Mesenchymal stem cell (in vitro differentiated cells and primary cell): ENCODE measurements around the gene IDH2.
A peak's percentile ranks its signal among the peaks of the same experiment; 100 is the strongest.

Experiments used
- DNase-seq: peaks from one replicate; pipeline ENCODE4 v3.0.0-alpha.2; 2013
- H2AFZ ChIP-seq: one replicate; pipeline ENCODE4 v1.6.1; 2013; ENCODE audit warnings: low read depth, mild to moderate bottlenecking, control low read depth, inconsistent platforms, low read length, moderate library complexity
- H2AK5ac ChIP-seq: 2 replicates; pipeline ENCODE4 v1.6.1; 2013; ENCODE audit warnings: low read length, moderate library complexity, mild to moderate bottlenecking, inconsistent platforms; ENCODE audit not compliant: severe bottlenecking
- H2BK120ac ChIP-seq: one replicate; pipeline ENCODE4 v1.6.1; 2013; ENCODE audit warnings: low read depth, mild to moderate bottlenecking, inconsistent platforms, low read length, moderate library complexity
- H2BK12ac ChIP-seq, 2 experiments: one replicate each; pipeline ENCODE4 v1.6.1; 2013; ENCODE audit warnings: inconsistent platforms in 2 of 2, low read length in 2 of 2, mild to moderate bottlenecking in 2 of 2, moderate library complexity in 2 of 2, control low read depth in 1 of 2
- H2BK15ac ChIP-seq: one replicate; pipeline ENCODE4 v1.6.1; 2013; ENCODE audit warnings: mild to moderate bottlenecking, low read depth, inconsistent platforms; ENCODE audit not compliant: poor library complexity, severe bottlenecking
- H2BK5ac ChIP-seq: 2 replicates; pipeline ENCODE4 v1.6.1; 2013; ENCODE audit warnings: low read depth, mild to moderate bottlenecking, low read length, control low read depth, inconsistent platforms; ENCODE audit not compliant: poor library complexity, severe bottlenecking
- H3K14ac ChIP-seq, 2 experiments: one replicate each; pipeline ENCODE4 v1.6.1; 2013; ENCODE audit warnings: inconsistent platforms in 2 of 2, low read length in 2 of 2, control low read depth in 1 of 2, mild to moderate bottlenecking in 1 of 2, moderate library complexity in 1 of 2
- H3K18ac ChIP-seq, 2 experiments: one replicate each; pipeline ENCODE4 v1.6.1; 2013; ENCODE audit warnings: inconsistent platforms in 2 of 2, low read length in 2 of 2, control low read depth in 1 of 2, low read depth in 1 of 2, mild to moderate bottlenecking in 1 of 2
- H3K23ac ChIP-seq, 2 experiments: one replicate each; pipeline ENCODE4 v1.6.1; 2013; ENCODE audit warnings: inconsistent platforms in 2 of 2, low read length in 2 of 2, mild to moderate bottlenecking in 2 of 2, moderate library complexity in 2 of 2, control low read depth in 1 of 2
- H3K27ac ChIP-seq: 2 replicates; pipeline ENCODE4 v1.5.1; 2013; ENCODE audit warnings: mild to moderate bottlenecking, moderate library complexity, low read length, control low read depth, inconsistent platforms; ENCODE audit not compliant: poor library complexity, severe bottlenecking
- H3K27me3 ChIP-seq, 2 experiments: 2 replicates each; pipeline versions ENCODE4 v1.6.1 to v1.7.0; 2013; ENCODE audit warnings: low read length in 2 of 2, mild to moderate bottlenecking in 2 of 2, moderate library complexity in 2 of 2, control low read depth in 1 of 2, inconsistent platforms in 1 of 2; ENCODE audit not compliant: control insufficient read depth in 1 of 2, insufficient read depth in 1 of 2
- H3K36me3 ChIP-seq, 2 experiments: 2 replicates each; pipeline versions ENCODE4 v1.6.1 to v1.7.0; 2013; ENCODE audit warnings: low read length in 2 of 2, control low read depth in 1 of 2, inconsistent platforms in 1 of 2, low read depth in 1 of 2, mild to moderate bottlenecking in 1 of 2; ENCODE audit not compliant: insufficient read depth in 2 of 2, control insufficient read depth in 1 of 2
- H3K4ac ChIP-seq, 2 experiments: one replicate each; pipeline ENCODE4 v1.6.1; 2013; ENCODE audit warnings: inconsistent platforms in 2 of 2, low read length in 2 of 2, mild to moderate bottlenecking in 2 of 2, moderate library complexity in 2 of 2, control low read depth in 1 of 2, low read depth in 1 of 2
- H3K4me1 ChIP-seq: 2 replicates; pipeline ENCODE4 v1.6.1; 2013; ENCODE audit warnings: low read depth, low read length, control low read depth; ENCODE audit not compliant: control insufficient read depth, insufficient read depth
- H3K4me2 ChIP-seq: 2 replicates; pipeline ENCODE4 v1.6.1; 2013; ENCODE audit warnings: low read length, mild to moderate bottlenecking, inconsistent platforms; ENCODE audit not compliant: poor library complexity, severe bottlenecking
- H3K4me3 ChIP-seq, 2 experiments: 2 replicates each; pipeline versions ENCODE4 v1.5.1 to v1.7.0; 2013; ENCODE audit warnings: low read length in 2 of 2, mild to moderate bottlenecking in 2 of 2, control low read depth in 1 of 2, low read depth in 1 of 2; ENCODE audit not compliant: insufficient read depth in 1 of 2
- H3K79me1 ChIP-seq: replicated peaks from 2 replicates; pipeline ENCODE4 v1.6.1; 2013; ENCODE audit warnings: mild to moderate bottlenecking, control low read depth, low read length, inconsistent platforms; ENCODE audit not compliant: poor library complexity, severe bottlenecking
- H3K9ac ChIP-seq: 2 replicates; pipeline ENCODE4 v1.7.0; 2013; ENCODE audit warnings: mild to moderate bottlenecking, low read length, moderate library complexity
- H3K9me3 ChIP-seq: 2 replicates; pipeline ENCODE4 v1.7.0; 2013; ENCODE audit warnings: mild to moderate bottlenecking, low read length; ENCODE audit not compliant: control insufficient read depth
- H4K8ac ChIP-seq: one replicate; pipeline ENCODE4 v1.6.1; 2013; ENCODE audit warnings: inconsistent platforms, mild to moderate bottlenecking, low read length, moderate library complexity
- H4K91ac ChIP-seq: one replicate; pipeline ENCODE4 v1.6.1; 2013; ENCODE audit warnings: mild to moderate bottlenecking, low read length, inconsistent platforms
- WGBS: methylation state at CpG from one replicate; pipeline ENCODE4 v1.1.7; 2013; ENCODE audit warnings: mixed read lengths; 5-methylcytosine and 5-hydroxymethylcytosine counted together

The IDH2 gene

DNA sequence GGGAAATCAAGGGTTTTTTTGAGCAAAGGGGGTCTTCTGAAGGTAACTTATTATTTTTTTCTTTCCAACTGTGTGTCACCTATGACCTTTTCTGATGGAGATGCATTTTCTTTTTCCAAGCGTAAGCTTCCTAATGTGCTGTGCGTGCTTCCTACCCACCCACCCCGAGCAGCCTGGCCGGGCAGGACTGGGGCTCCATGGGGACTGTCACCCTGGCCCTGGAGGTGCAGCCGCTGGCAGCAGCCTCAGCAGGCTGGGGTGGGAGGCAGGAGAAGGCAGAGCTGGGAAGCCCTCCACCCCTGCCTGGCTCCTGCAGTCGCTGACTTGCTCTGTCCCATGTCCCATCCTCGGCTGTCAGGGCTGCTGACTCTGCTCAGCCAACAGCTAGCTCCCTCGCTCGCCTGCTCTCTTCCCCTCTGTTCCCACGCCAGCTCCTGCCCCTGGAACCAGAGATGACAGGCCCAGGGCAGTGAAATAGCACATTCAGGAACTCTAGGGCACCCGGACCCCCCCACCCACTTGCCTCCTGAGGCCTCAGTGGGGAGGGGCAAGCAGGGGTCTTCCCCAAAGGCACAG, 21.4 kb downstream of the IDH2 start:
- Histone ChIP-seq H3K4me2 (no peak overlapping the region), H3K9me3 (no peaks in the 10 kb centered on the region), H3K9ac (no peak overlapping the region), H3K4me3 (no peak overlapping the region), H3K36me3 (peaks cover 72 to 73% of the 10 kb centered on the region in 2 experiments), H3K4me1 (peaks cover 12% of the 10 kb centered on the region), H2BK12ac (no peak overlapping the region), H2BK120ac (no peak overlapping the region), H4K8ac (peak overlapping the region; percentile 28), H3K18ac (no peak overlapping the region), H2AFZ (no peak overlapping the region), H2BK15ac (no peak overlapping the region), H3K14ac (no peak overlapping the region), H3K27me3 (no peaks in the 10 kb centered on the region), H3K4ac (no peak overlapping the region), H3K23ac (no peak overlapping the region), H3K79me1 (peaks cover 27% of the 10 kb centered on the region), H4K91ac (no peak overlapping the region), H2AK5ac (no peak overlapping the region), H2BK5ac (no peak overlapping the region), H3K27ac (no peak overlapping the region)
- no peak for DNase-seq
- WGBS: 83% methylated on average over 11 of the region's 11 CpGs

DNA sequence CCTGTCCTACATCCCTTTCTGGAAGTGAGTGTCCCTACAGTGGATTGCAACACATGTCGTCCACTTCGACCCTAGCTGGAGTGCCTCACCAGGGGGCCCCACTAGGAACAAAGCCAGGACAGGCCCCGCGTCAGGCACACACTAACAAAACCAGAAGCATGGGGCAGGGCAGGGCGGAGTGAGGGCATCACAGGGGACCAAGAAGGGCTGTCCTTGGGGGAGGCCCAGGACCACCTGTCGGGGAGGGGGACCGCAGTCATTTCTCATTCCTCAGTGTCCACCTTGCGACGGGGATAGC, 21.9 kb downstream of the IDH2 start:
- 85% methylated on average over 9 of the region's 9 CpGs for WGBS
- Histone ChIP-seq H3K4me2 (no peak overlapping the region), H3K9me3 (no peaks in the 10 kb centered on the region)

DNA sequence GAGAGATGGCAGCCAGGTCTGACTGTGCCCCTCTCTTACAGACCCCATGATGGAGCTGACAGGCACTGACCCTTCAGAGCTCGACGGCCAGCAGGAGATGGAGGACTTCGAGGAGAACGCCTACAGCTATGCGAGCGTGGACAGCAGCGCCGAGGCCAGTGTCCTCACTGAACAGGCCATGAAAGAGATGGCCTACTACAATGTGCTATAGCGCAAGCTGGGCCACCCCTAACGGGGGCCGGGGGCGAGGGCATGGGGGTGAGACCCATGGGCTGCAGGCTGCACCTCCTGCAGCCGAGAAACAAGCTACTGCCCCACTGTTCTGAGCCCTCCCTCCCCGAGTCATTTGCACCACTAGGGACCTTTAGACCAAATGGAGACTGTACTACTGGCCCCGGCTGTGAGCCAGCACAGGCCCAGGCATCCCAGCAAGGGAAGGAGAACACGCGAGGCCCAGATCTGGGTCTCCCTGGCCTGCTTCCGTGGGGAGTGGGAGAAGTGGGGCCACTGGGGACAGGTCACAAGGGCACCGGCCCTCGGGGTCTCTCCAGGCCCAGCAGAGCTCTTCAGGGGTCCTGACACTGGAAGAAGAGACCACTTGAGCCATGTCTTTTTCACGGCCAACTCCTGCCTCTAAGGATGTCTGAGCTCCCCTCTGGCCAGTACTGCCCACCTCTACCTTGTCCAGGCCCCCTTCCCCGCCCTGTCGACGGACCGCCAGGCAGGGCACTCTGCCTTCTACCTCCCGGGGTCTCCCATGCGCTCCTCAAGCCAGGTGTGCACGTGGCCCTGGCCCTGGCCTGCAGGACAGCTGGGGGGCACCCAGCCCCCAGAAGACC, 22.4 kb downstream of the IDH2 start:
- Histone ChIP-seq H2BK5ac (no peak overlapping the region), H3K27me3 (no peaks in the 10 kb centered on the region), H3K9ac (no peak overlapping the region), H3K79me1 (peaks cover 24% of the 10 kb centered on the region), H3K9me3 (no peaks in the 10 kb centered on the region), H3K4ac (no peak overlapping the region), H4K91ac (no peak overlapping the region), H3K4me2 (no peak overlapping the region), H3K18ac (no peak overlapping the region), H3K36me3 (peaks cover 68 to 77% of the 10 kb centered on the region in 2 experiments), H2BK12ac (no peak overlapping the region), H2AFZ (no peak overlapping the region), H4K8ac (no peak overlapping the region), H3K14ac (no peak overlapping the region), H2BK15ac (no peak overlapping the region), H3K23ac (no peak overlapping the region), H2AK5ac (no peak overlapping the region), H3K27ac (no peak overlapping the region), H3K4me3 (no peak overlapping the region), H2BK120ac (no peak overlapping the region), H3K4me1 (peaks cover 17% of the 10 kb centered on the region)
- 93% methylated on average over 28 of the region's 28 CpGs for WGBS
- DNase-seq: no peak

More for the DNA sequence above, 21.9 kb downstream of the IDH2 start:
- Histone ChIP-seq H3K9ac (no peak overlapping the region), H3K18ac (no peak overlapping the region), H2BK15ac (no peak overlapping the region), H3K4ac (no peak overlapping the region), H3K27me3 (no peaks in the 10 kb centered on the region), H4K8ac (no peak overlapping the region), H3K79me1 (peaks cover 26% of the 10 kb centered on the region), H3K4me3 (no peak overlapping the region), H3K23ac (no peak overlapping the region), H3K14ac (no peak overlapping the region), H4K91ac (no peak overlapping the region), H2BK5ac (no peak overlapping the region), H2BK120ac (no peak overlapping the region), H3K4me1 (peaks cover 15% of the 10 kb centered on the region), H3K27ac (no peak overlapping the region), H2AK5ac (no peak overlapping the region), H2AFZ (no peak overlapping the region), H3K36me3 (peaks cover 70 to 77% of the 10 kb centered on the region in 2 experiments), H2BK12ac (no peak overlapping the region)
- no peak for DNase-seq

DNA sequence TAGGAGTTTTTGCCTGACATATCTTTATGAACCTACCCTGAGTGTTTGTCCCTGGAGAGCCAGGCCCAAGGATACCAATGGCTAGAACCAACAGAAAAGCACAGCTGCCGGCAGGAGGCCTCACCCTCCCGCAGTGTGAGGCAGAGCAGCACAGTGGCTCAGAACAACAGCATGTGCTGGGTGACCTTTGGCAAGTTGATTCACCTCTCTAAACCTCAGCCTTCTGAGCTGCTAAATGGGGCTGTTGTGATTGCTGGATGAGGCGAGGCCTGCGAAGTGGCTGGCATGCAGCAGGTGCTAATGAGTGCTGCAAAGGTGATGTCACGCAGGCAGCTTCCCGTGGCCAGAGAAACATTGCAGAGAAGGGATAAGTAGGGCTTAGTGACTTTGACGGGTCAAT, 23.3 kb downstream of the IDH2 start:
- no peak overlapping the region for H2AK5ac ChIP-seq
- 98% methylated on average over 6 of the region's 7 CpGs for WGBS
- no peak for DNase-seq

More for the DNA sequence above, 23.3 kb downstream of the IDH2 start:
- no peak overlapping the region for H3K9ac ChIP-seq
- no peak overlapping the region for H3K14ac ChIP-seq
- peaks cover 65 to 77% of the 10 kb centered on the region in 2 experiments for H3K36me3 ChIP-seq
- no peak overlapping the region for H3K4me2 ChIP-seq
- H2BK120ac ChIP-seq: no peak overlapping the region
- no peaks in the 10 kb centered on the region for H3K27me3 ChIP-seq
- peaks cover 19% of the 10 kb centered on the region for H3K79me1 ChIP-seq
- H2BK15ac ChIP-seq: no peak overlapping the region
- no peaks in the 10 kb centered on the region for H3K9me3 ChIP-seq
- H3K4me3 ChIP-seq: no peak overlapping the region
- no peak overlapping the region for H3K18ac ChIP-seq
- no peak overlapping the region for H4K8ac ChIP-seq
- no peak overlapping the region for H3K4ac ChIP-seq
- H4K91ac ChIP-seq: no peak overlapping the region
- no peak overlapping the region for H3K27ac ChIP-seq
- H3K23ac ChIP-seq: no peak overlapping the region
- no peak overlapping the region for H2BK12ac ChIP-seq
- no peak overlapping the region for H2BK5ac ChIP-seq
- no peak overlapping the region for H2AFZ ChIP-seq
- H3K4me1 ChIP-seq: peaks cover 17% of the 10 kb centered on the region
